ENCODE results near the gene FAN1.

The FAN1 gene

DNA sequence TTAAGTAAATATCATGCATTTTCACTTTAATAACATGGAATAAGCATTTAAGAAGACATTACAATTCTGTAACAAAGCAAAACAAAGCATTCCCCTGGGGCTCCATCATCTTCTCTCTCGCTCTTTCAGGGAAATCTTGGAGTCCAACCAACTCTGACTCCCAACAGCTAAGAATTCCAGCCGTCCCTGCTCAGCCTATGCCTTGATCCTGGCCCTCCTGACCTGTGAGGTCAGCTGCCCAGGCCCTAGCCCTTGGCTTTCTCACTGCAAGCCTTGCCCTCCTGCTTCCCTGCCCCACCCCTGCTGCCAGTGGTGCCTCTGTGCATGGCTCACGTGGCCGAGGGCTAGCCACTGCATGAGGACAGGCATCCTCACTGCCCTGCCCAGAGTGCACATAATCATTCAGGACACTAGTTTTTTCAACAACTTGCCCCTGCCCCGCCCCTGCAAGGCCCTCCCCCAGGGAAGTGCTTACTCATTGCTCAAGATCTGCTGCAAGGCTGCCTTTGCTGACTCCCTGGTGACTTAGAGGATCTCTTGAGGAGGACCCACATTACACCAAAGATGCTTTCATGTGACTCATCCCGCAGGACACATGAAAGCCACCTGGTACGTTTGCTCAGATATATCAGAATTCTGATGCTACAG lies 50.1 kb downstream of the FAN1 start:
- no peak for DNase-seq
- TF ChIP-seq, protein P1, sequence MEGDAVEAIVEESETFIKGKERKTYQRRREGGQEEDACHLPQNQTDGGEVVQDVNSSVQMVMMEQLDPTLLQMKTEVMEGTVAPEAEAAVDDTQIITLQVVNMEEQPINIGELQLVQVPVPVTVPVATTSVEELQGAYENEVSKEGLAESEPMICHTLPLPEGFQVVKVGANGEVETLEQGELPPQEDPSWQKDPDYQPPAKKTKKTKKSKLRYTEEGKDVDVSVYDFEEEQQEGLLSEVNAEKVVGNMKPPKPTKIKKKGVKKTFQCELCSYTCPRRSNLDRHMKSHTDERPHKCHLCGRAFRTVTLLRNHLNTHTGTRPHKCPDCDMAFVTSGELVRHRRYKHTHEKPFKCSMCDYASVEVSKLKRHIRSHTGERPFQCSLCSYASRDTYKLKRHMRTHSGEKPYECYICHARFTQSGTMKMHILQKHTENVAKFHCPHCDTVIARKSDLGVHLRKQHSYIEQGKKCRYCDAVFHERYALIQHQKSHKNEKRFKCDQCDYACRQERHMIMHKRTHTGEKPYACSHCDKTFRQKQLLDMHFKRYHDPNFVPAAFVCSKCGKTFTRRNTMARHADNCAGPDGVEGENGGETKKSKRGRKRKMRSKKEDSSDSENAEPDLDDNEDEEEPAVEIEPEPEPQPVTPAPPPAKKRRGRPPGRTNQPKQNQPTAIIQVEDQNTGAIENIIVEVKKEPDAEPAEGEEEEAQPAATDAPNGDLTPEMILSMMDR (IDR thresholded peaks at IDR 0.05) = no peak
- Mint-ChIP-seq H3K27ac (no peak overlapping the region), H3K36me3 (ENCODE audit: low read depth) (peaks cover 86% of the 10 kb centered on the region), H3K4me3 (no peak overlapping the region), H3K4me1 (no peaks in the 10 kb centered on the region), H3K9me3 (peaks cover 15% of the 10 kb centered on the region), H3K27me3 (ENCODE audit: low read depth, poor library complexity) (no peaks in the 10 kb centered on the region)

DNA sequence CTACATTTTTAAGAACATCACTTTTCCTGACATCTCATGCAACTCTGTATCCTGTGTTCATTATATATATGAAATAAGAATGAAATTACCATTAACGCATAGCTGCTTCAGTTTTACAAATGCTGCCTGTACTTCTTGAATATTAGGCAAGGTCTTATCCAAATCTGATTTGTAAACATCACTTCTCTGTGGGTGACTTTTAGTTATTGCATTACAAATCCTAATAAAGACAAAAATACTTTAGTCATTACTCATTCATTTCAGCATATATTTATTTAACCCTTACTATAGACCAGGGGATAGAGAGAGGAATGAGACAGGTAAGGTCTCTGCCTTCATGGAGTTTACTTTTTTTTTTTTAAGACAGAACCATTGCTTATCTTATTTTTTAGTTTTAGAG lies 51.0 kb downstream of the FAN1 start:
- H3K27ac Mint-ChIP-seq = no peak overlapping the region
- no peaks in the 10 kb centered on the region for H3K4me1 Mint-ChIP-seq
- DNase-seq = no peak
- peaks cover 7% of the 10 kb centered on the region for H3K9me3 Mint-ChIP-seq
- no peaks in the 10 kb centered on the region for H3K27me3 Mint-ChIP-seq (ENCODE audit: low read depth, poor library complexity)
- peaks cover 84% of the 10 kb centered on the region for H3K36me3 Mint-ChIP-seq (ENCODE audit: low read depth)
- H3K4me3 Mint-ChIP-seq = no peak overlapping the region
- TF ChIP-seq, protein P1 (IDR thresholded peaks at IDR 0.05) = no peak

DNA sequence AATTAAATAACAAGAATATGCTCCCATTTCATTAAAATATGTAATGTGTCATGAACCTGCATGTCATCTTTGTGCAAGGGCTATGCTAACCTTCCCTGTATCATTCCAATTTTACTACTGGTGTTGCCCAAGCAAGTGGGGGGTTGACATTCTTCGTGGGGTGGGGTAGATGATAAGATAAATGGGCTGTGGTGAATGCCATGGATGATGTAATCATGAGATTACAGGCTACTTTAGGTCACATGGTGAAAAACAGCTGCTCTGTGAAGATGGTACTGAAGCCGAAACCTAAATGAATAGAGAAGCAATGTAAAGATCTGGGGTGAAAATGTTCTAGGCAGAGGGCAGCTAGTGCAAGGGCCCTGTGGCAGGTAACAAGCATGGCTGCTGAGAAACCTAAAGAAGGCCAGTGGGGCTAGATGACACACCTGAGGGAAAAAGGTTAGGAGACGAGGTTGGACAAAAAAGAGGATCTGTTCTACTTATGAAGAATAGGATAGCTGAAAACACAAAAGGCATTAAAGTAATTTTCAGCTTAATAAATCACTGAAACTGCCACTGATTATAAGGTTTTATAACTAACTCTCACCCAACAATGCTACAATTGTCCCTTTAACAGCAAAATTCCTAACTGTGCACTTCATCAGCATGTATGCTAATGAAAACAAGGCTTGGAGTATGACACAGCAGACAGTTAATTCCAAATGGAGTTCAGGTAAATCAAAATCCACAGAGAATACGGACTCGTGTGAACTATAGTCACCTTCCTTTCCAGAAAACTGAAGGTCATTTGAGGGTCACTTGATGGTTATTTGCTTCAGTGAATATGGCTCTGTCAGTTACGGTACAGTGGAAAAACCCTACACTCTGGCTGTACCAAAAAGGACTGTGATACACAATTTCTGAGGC lies 52.8 kb downstream of the FAN1 start:
- TF ChIP-seq, protein P1 (IDR thresholded peaks at IDR 0.05) = no peak
- no peak overlapping the region for H3K27ac Mint-ChIP-seq
- H3K4me3 Mint-ChIP-seq = no peak overlapping the region
- peaks cover 80% of the 10 kb centered on the region for H3K36me3 Mint-ChIP-seq (ENCODE audit: low read depth)
- H3K27me3 Mint-ChIP-seq (ENCODE audit: low read depth, poor library complexity) = no peaks in the 10 kb centered on the region
- no peak for DNase-seq
- no peaks in the 10 kb centered on the region for H3K9me3 Mint-ChIP-seq
- no peaks in the 10 kb centered on the region for H3K4me1 Mint-ChIP-seq

- H3K9me3 Mint-ChIP-seq = no peaks in the 10 kb centered on the region
- H3K36me3 Mint-ChIP-seq (ENCODE audit: low read depth) = peaks cover 67% of the 10 kb centered on the region
- H3K4me3 Mint-ChIP-seq = no peak overlapping the region
- TF ChIP-seq, protein P1 (IDR thresholded peaks at IDR 0.05) = no peak
- no peak overlapping the region for H3K27ac Mint-ChIP-seq
- no peaks in the 10 kb centered on the region for H3K27me3 Mint-ChIP-seq (ENCODE audit: low read depth, poor library complexity)
- no peaks in the 10 kb centered on the region for H3K4me1 Mint-ChIP-seq
- DNase-seq = no peak
Observed at GRCh38 chr15:30958219-30958618, 54.5 kb downstream of the FAN1 start.

DNA sequence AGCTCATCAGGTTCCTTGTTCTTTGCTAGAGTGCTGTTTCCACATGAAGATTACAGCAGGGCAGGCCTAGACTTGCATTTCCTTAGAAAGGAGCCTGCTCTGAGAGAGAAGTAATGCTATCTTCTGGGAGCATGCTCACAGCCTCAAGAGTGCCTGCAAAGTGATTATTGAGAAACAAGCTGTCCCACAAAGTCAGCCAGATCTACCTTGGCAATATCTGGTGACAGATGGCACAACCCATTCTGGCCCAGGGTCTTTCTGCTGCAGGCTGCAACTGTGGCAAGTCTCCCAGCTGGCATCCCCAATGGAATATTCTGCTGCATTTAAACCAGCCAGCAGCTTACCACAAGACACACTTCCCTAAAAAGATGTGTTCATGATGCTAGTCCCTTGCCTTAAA lies 58.4 kb downstream of the FAN1 start:
- Mint-ChIP-seq H3K27me3 (ENCODE audit: low read depth, poor library complexity) (no peaks in the 10 kb centered on the region), H3K4me3 (no peak overlapping the region), H3K9me3 (no peaks in the 10 kb centered on the region), H3K36me3 (ENCODE audit: low read depth) (peaks cover 49% of the 10 kb centered on the region), H3K4me1 (no peaks in the 10 kb centered on the region), H3K27ac (peak overlapping the region; percentile 30)
- TF ChIP-seq, protein P1 (IDR thresholded peaks at IDR 0.05) = no peak
- no peak for DNase-seq

All from nephron progenitor cell (in vitro differentiated cells).